H1 (cell line): Measurements from ENCODE around the gene MBD4. TPM values are rescaled to one million over a fixed set of nuclear protein-coding genes. Genes with fewer than 3 reads are reported as not detected.
A peak's percentile ranks its signal among the peaks of the same experiment; 100 is the strongest.

Experiments used
- CTCF ChIA-PET: fragments of 300-600 bp; sonication (Branson Sonifier 250); formaldehyde crosslinking; loops from one replicate; lab custom pipeline; 2021; ENCODE audit not compliant: partially characterized antibody; lab: Charles Lee
- POLR2A ChIA-PET: fragments of 300-600 bp; sonication (Branson Sonifier 250); formaldehyde crosslinking; loops from one replicate; lab custom pipeline; 2021; ENCODE audit warnings: inconsistent platforms; ENCODE audit not compliant: partially characterized antibody; lab: Charles Lee
- DNase-seq, 2 experiments: peaks; one replicate each; pipeline versions ENCODE4 v3.0.0 to v3.0.0-alpha.2; 2010 to 2022; ENCODE audit warnings: low spot score in 2 of 2, low read depth in 1 of 2, mixed read lengths in 1 of 2
- FAIRE-seq: peaks from 2 replicates; lab custom pipeline; 2011; peaks lifted over from hg19 to GRCh38; lab: Jason Lieb, UNC
- H2AFZ ChIP-seq: 2 replicates; pipeline ENCODE4 v1.8.1; 2012; ENCODE audit warnings: low read length, inconsistent platforms
- H2AK5ac ChIP-seq: 2 replicates; pipeline ENCODE4 v1.6.1; 2013; ENCODE audit warnings: low read depth, low read length
- H2BK120ac ChIP-seq: replicated peaks from 2 replicates; pipeline ENCODE3; 2013; ENCODE audit warnings: low read depth, low read length, inconsistent platforms
- H2BK12ac ChIP-seq: 2 replicates; pipeline ENCODE4 v1.6.1; 2013; ENCODE audit warnings: low read depth, low read length
- H2BK15ac ChIP-seq: 2 replicates; pipeline ENCODE4 v1.6.1; 2013; ENCODE audit warnings: low read length
- H2BK20ac ChIP-seq: 2 replicates; pipeline ENCODE4 v1.6.1; 2013; ENCODE audit warnings: low read length
- H2BK5ac ChIP-seq: 2 replicates; pipeline ENCODE4 v1.6.1; 2013; ENCODE audit warnings: low read depth, low read length
- H3K14ac ChIP-seq: 2 replicates; pipeline ENCODE4 v1.6.1; 2013; ENCODE audit warnings: inconsistent platforms; ENCODE audit not compliant: insufficient read length
- H3K18ac ChIP-seq: 2 replicates; pipeline ENCODE4 v1.6.1; 2013; ENCODE audit warnings: low read length; ENCODE audit errors: extremely low read depth
- H3K23ac ChIP-seq: 2 replicates; pipeline ENCODE4 v1.6.1; 2013; ENCODE audit warnings: inconsistent platforms; ENCODE audit not compliant: insufficient read length
- H3K23me2 ChIP-seq: 2 replicates; pipeline ENCODE4 v1.6.1; 2013; ENCODE audit warnings: low read depth, low read length
- H3K27ac ChIP-seq: 2 replicates; pipeline ENCODE4 v1.6.1; 2011; ENCODE audit warnings: low read depth, low read length, inconsistent platforms
- H3K27me3 ChIP-seq, 4 experiments: replicated peaks in 1 of 4; 1 replicate in 1 of 4; 2 replicates in 3 of 4; pipeline versions ENCODE4 v1.6.1 to v1.8.1; 2011 to 2013; ENCODE audit warnings: low read length in 3 of 4, mild to moderate bottlenecking in 3 of 4, inconsistent platforms in 2 of 4, mixed read lengths in 2 of 4, moderate library complexity in 1 of 4; ENCODE audit not compliant: control insufficient read depth in 3 of 4, insufficient read depth in 3 of 4; ENCODE audit errors: extremely low read depth in 1 of 4
- H3K36me3 ChIP-seq, 4 experiments: 2 replicates each; pipeline versions ENCODE4 v1.6.1 to v1.8.1; 2011 to 2013; ENCODE audit warnings: mild to moderate bottlenecking in 4 of 4, low read length in 3 of 4, moderate library complexity in 2 of 4, control low read depth in 1 of 4, inconsistent platforms in 1 of 4; ENCODE audit not compliant: insufficient read depth in 4 of 4, control insufficient read depth in 2 of 4
- H3K4ac ChIP-seq: replicated peaks from 2 replicates; pipeline ENCODE3; 2013; ENCODE audit warnings: low read length, low read depth, mixed read lengths, inconsistent platforms; ENCODE audit not compliant: insufficient read length
- H3K4me1 ChIP-seq, 4 experiments: replicated peaks in 1 of 4; 1 replicate in 1 of 4; 2 replicates in 3 of 4; pipeline versions ENCODE4 v1.6.1 to v1.8.1; 2011 to 2013; ENCODE audit warnings: low read length in 3 of 4, inconsistent platforms in 2 of 4, mixed read lengths in 1 of 4; ENCODE audit not compliant: insufficient read depth in 4 of 4, control insufficient read depth in 3 of 4
- H3K4me2 ChIP-seq, 2 experiments: 2 replicates each; pipeline versions ENCODE4 v1.6.1 to v1.8.1; 2011 to 2013; ENCODE audit warnings: low read depth in 2 of 2, low read length in 2 of 2, control low read depth in 1 of 2, inconsistent platforms in 1 of 2, mild to moderate bottlenecking in 1 of 2; ENCODE audit not compliant: insufficient read depth in 1 of 2
- H3K4me3 ChIP-seq, 4 experiments: fragments of 200-600, 300-600 bp in 1 of 4; sonication (generic), shearing (Covaris generic), sonication (Bioruptor Twin) in 1 of 4; 2 replicates each; pipeline versions ENCODE4 v1.5.1 to v1.8.1; 2011 to 2016; ENCODE audit warnings: low read length in 4 of 4, low read depth in 3 of 4, control low read depth in 2 of 4, inconsistent platforms in 2 of 4, mild to moderate bottlenecking in 2 of 4, mixed read lengths in 1 of 4, moderate library complexity in 1 of 4; ENCODE audit not compliant: insufficient read depth in 2 of 4; ENCODE audit errors: extremely low read depth in 1 of 4
- H3K56ac ChIP-seq: replicated peaks from 2 replicates; pipeline ENCODE3; 2013; ENCODE audit warnings: low read depth, mild to moderate bottlenecking, mixed read lengths, low read length, inconsistent platforms; ENCODE audit not compliant: insufficient read length
- H3K79me1 ChIP-seq: 2 replicates; pipeline ENCODE4 v1.6.1; 2013; ENCODE audit warnings: low read depth, low read length, control low read depth
- H3K79me2 ChIP-seq, 2 experiments: 2 replicates each; pipeline versions ENCODE4 v1.6.1 to v1.8.1; 2012 to 2013; ENCODE audit warnings: low read length in 2 of 2, mild to moderate bottlenecking in 2 of 2, inconsistent platforms in 1 of 2; ENCODE audit not compliant: insufficient read depth in 2 of 2, control insufficient read depth in 1 of 2
- H3K9ac ChIP-seq, 4 experiments: replicated peaks in 1 of 4; 1 replicate in 1 of 4; 2 replicates in 3 of 4; pipeline versions ENCODE4 v1.6.1 to v1.8.1; 2011 to 2013; ENCODE audit warnings: low read depth in 3 of 4, low read length in 3 of 4, control low read depth in 2 of 4, mild to moderate bottlenecking in 2 of 4, moderate library complexity in 2 of 4, inconsistent platforms in 1 of 4; ENCODE audit errors: extremely low read depth in 1 of 4
- H3K9me3 ChIP-seq, 2 experiments: 2 replicates each; pipeline versions ENCODE4 v1.6.1 to v1.8.1; 2012 to 2013; ENCODE audit warnings: mild to moderate bottlenecking in 2 of 2, moderate library complexity in 2 of 2, control low read depth in 1 of 2, inconsistent platforms in 1 of 2, low read depth in 1 of 2, low read length in 1 of 2, mixed read lengths in 1 of 2; ENCODE audit not compliant: insufficient read depth in 2 of 2
- H4K20me1 ChIP-seq, 2 experiments: replicated peaks in 1 of 2; 2 replicates each; pipeline versions ENCODE3 to v1.8.1; 2011 to 2013; ENCODE audit warnings: inconsistent platforms in 2 of 2, low read length in 2 of 2, mild to moderate bottlenecking in 1 of 2; ENCODE audit not compliant: insufficient read depth in 2 of 2, control insufficient read depth in 1 of 2
- H4K5ac ChIP-seq: 2 replicates; pipeline ENCODE4 v1.6.1; 2013; ENCODE audit warnings: low read length, low read depth, mixed read lengths, inconsistent platforms; ENCODE audit not compliant: insufficient read length
- H4K8ac ChIP-seq: 2 replicates; pipeline ENCODE4 v1.8.0; 2013; ENCODE audit warnings: mild to moderate bottlenecking, moderate library complexity, low read length, inconsistent platforms; ENCODE audit not compliant: insufficient read depth; ENCODE audit errors: extremely low read depth
- H4K91ac ChIP-seq: replicated peaks from 2 replicates; pipeline ENCODE3; 2013; ENCODE audit warnings: low read length, mixed read lengths, inconsistent platforms; ENCODE audit not compliant: insufficient read length
- KDM1A ChIP-seq: fragments of 200-600, 300-600 bp; sonication (generic); IDR thresholded peaks from 2 replicates; pipeline ENCODE4 v1.7.1; 2016; ENCODE audit warnings: mild to moderate bottlenecking, low read length, borderline replicate concordance
- MAX ChIP-seq: IDR thresholded peaks from 2 replicates; pipeline ENCODE4 v1.6.1; 2012; ENCODE audit warnings: inconsistent platforms
- POLR2AphosphoS5 ChIP-seq: IDR thresholded peaks from 2 replicates; pipeline ENCODE4 v1.6.1; 2011; ENCODE audit warnings: low read depth, low read length
- WGBS, 2 experiments: shearing (Covaris generic) in 1 of 2; methylation state at CpG; one replicate each; pipeline versions ENCODE4 v1.1.6 to v1.1.7; 2013 to 2015; ENCODE audit warnings: low lambda C conversion rate in 2 of 2, mixed read lengths in 2 of 2, inconsistent platforms in 1 of 2, low coverage in 1 of 2, missing lambda C conversion rate in 1 of 2; ENCODE audit not compliant: insufficient replicate concordance in 2 of 2, insufficient coverage in 1 of 2, insufficient read length in 1 of 2; ENCODE audit errors: extremely low coverage in 1 of 2, missing lambda C conversion rate in 1 of 2; 5-methylcytosine and 5-hydroxymethylcytosine counted together
- polyA plus RNA-seq, 7 experiments: library from polyadenylated mRNA; depleted of rRNA in 3 of 7; stranded (reverse) in 5 of 7; unstranded in 2 of 7; fragments of >200 nt in 5 of 7; fragments of 200-250 nt in 2 of 7; gene quantifications; 1 replicate in 5 of 7; 2 replicates in 1 of 7; 4 replicates in 1 of 7; pipeline versions ENCODE4 v1.2.1 to v1.2.3, GENCODE V29; 2011 to 2013; ENCODE audit warnings: missing spikeins in 2 of 7, mixed read lengths in 2 of 7
- total RNA-seq: library from RNA; stranded (reverse); fragmentation: NEBNext Ultra II Directional; extraction: Animal tissue kit (Norgen Biotek cat#: 25700); gene quantifications from 2 replicates; pipeline ENCODE4 v1.2.1, GENCODE V29; 2021

The MBD4 gene
- total and polyA plus RNA-seq, 2 of the 8 experiments (the other 6 are each of a cell fraction or from before 2014, with no cell fraction given) = 11.2 to 35.8 TPM

- no peak overlapping the region for H3K4me2 ChIP-seq
- H4K8ac ChIP-seq = no peak overlapping the region
- no peak overlapping the region for H4K91ac ChIP-seq
- no peak for FAIRE-seq
- H3K18ac ChIP-seq = no peak overlapping the region
- H2BK12ac ChIP-seq = no peak overlapping the region
- H3K79me1 ChIP-seq = no peaks in the 10 kb centered on the region
- H2AK5ac ChIP-seq = no peak overlapping the region
- H3K56ac ChIP-seq = no peak overlapping the region
- ChIA-PET CTCF (interaction anchor here (0.8 to 5.1 kb wide), 15 partner anchors 10 to 159 kb away, joined by 3 to 58 read pairs (median 5); no protein-coding TSS in a partner anchor), POLR2A (interaction anchor here (1.0 to 2.3 kb wide), 8 partner anchors 7 to 68 kb away, joined by 3 to 9 read pairs (median 3); a partner anchor contains a TSS)
- peaks cover 4 to 15% (median 11%) of the 10 kb centered on the region in 4 experiments; a peak in 5 of 8 replicates for H3K36me3 ChIP-seq
- peaks cover 0 to 3% of the 10 kb centered on the region in 2 experiments; a peak in 2 of 4 replicates for H3K9me3 ChIP-seq
- no peak overlapping the region for H3K27ac ChIP-seq
- H3K9ac ChIP-seq = no peak overlapping the region
- H4K5ac ChIP-seq = no peak overlapping the region
- no peaks in the 10 kb centered on the region for H3K27me3 ChIP-seq
- H2BK20ac ChIP-seq = no peak overlapping the region
- H3K23me2 ChIP-seq = no peaks in the 10 kb centered on the region; the same call in 1 of the 2 replicates
- H3K4me3 ChIP-seq = no peak overlapping the region
- H3K79me2 ChIP-seq = no peaks in the 10 kb centered on the region
- H3K4ac ChIP-seq = no peak overlapping the region
- H3K4me1 ChIP-seq = no peaks in the 10 kb centered on the region; a peak in 2 of 7 replicates
- no peak overlapping the region for H2BK15ac ChIP-seq
- no peak overlapping the region for H2BK120ac ChIP-seq
- 81% methylated on average over 16 of the region's 18 CpGs; no CpG with 5 or more reads in 1 of the 2 experiments for WGBS, 2 experiments
- no peak overlapping the region for H3K23ac ChIP-seq
- DNase-seq = no peak
- H2AFZ ChIP-seq = no peak overlapping the region
- H2BK5ac ChIP-seq = no peak overlapping the region
- H4K20me1 ChIP-seq = peaks cover 0 to 2% of the 10 kb centered on the region in 2 experiments
- H3K14ac ChIP-seq = no peak overlapping the region
- TF ChIP-seq MAX = no peak
- peak; percentile 37; the same call in 1 of the 2 replicates for TF ChIP-seq POLR2AphosphoS5
- TF ChIP-seq KDM1A = no peak
Measured at GRCh38 chr3:129384594-129385323, 55.0 kb downstream of the MBD4 start.
